GM12801 (cell line): ENCODE results near the gene OTUB2.

Experiments used
- CTCF ChIP-seq: IDR thresholded peaks from one replicate; pipeline ENCODE4 v1.5.1; 2011; ENCODE audit warnings: control low read depth; ENCODE audit not compliant: insufficient read length; ENCODE audit errors: extremely low read depth

The OTUB2 gene

GRCh38 chr14:94081386-94081820 is 55.3 kb downstream of the OTUB2 start:
- TF ChIP-seq CTCF: no peak

DNA sequence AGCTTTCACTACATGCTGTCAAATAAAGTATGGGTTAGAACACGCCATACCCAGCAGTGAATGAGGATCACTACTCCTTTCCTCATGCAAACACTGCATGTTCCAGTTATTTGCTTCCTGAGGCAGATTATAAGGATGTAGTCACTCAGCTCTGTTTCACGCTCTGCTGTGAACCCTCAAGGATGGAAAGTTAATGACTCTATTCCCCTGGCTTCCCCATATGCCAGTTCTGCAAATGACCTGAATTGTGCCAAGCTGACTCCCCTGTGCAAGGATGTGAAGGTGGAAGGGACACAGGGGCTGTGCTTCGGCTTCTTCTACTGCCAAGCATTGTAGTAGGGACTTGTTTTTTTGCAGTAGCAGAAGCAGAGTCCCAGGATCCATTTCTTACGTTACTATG is 61.8 kb downstream of the OTUB2 start:
- no peak for TF ChIP-seq CTCF

DNA sequence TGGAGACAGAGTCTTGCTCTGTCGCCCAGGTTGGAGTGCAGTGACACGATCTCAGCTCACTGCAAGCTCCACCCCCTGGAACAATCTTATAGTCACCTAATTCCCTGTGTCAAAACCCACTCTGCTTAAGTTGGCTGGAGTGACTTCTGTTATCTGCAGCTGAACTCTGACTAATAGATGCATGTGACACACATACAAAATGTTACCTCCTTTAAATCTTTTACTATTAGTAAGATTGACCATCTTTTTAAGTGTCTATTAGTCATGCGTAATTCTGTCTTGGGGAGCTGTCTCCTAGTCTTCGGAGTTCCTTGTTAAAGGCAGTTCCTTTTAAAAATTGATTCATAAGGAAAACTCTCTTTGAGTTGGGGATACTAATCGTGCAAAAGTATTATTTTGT is 62.4 kb downstream of the OTUB2 start:
- no peak for TF ChIP-seq CTCF

DNA sequence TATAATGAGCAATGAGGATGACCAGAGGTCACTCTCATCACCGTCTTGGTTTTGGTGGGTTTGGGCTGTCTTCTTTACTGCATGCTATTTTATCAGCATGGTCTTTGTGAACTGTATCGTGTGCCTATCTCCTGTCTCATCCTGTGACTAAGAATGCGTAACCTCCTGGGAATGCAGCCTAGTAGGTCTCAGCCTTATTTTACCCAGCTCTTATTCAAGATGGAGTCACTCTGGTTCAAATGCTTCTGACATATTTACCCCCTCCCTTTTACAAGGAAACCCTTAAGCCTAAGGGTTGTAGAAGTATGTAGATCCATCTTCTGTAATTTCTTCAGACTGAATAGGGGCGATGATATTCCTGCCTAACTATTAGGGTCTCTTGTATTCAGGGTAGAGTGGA is 63.3 kb downstream of the OTUB2 start:
- no peak for TF ChIP-seq CTCF

GRCh38 chr14:94093418-94093817 is 67.3 kb downstream of the OTUB2 start:
- no peak for TF ChIP-seq CTCF

GRCh38 chr14:94097091-94097490 is 71.0 kb downstream of the OTUB2 start:
- TF ChIP-seq CTCF: no peak
